KOPT-K1 (cell line): Measurements from ENCODE around the gene AK5.

Experiments used
- H3K27ac ChIP-seq: fragments of 200-600 bp; sonication (generic); 2 replicates; pipeline ENCODE4 v1.5.1; 2016; ENCODE audit warnings: antibody characterized with exemption, mild to moderate bottlenecking, low read depth, low read length; ENCODE audit not compliant: poor library complexity, severe bottlenecking
- H3K36me3 ChIP-seq: fragments of 200-600 bp; sonication (generic); 2 replicates; pipeline ENCODE4 v1.5.1; 2017; ENCODE audit warnings: antibody characterized with exemption, mild to moderate bottlenecking, low read length, moderate library complexity; ENCODE audit not compliant: insufficient read depth
- H3K9me3 ChIP-seq: fragments of 200-600 bp; sonication (generic); 2 replicates; pipeline ENCODE4 v1.5.1; 2017; ENCODE audit warnings: antibody characterized with exemption, low read length, mild to moderate bottlenecking; ENCODE audit not compliant: insufficient read depth, poor library complexity, severe bottlenecking

Gene AK5

DNA sequence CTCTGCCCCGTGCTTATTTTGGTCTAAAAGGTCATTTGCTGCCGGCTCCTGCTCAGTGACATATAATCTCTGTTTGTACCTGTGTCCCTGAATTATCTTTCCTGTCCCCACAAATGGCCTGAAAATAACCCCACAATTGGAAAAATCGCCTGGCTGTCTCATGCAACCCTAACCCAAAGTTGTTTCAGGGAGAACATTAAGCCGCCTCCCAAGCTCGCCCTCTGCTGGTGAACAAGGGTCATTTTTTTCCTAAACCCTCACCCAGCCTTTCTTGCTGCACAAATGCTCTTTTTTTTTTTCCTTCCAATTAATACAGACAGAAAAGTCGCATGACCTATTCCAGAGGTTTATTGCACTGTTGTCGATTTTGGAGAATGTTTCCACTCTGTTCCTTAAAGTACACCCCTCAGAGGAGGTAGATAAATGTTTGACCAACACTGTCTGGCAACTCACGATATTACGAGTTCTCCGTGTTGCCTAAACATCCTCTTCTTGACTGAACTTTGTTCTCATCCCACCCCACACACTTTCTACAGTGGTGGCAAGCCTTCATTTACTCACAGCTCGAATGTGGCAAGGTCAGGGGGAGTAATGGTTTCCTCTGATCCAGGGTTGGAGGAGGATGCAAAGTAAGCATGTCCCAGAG lies 252.0 kb downstream of the AK5 start:
- Histone ChIP-seq H3K36me3 (no peaks in the 10 kb centered on the region), H3K27ac (no peak overlapping the region), H3K9me3 (no peaks in the 10 kb centered on the region)

DNA sequence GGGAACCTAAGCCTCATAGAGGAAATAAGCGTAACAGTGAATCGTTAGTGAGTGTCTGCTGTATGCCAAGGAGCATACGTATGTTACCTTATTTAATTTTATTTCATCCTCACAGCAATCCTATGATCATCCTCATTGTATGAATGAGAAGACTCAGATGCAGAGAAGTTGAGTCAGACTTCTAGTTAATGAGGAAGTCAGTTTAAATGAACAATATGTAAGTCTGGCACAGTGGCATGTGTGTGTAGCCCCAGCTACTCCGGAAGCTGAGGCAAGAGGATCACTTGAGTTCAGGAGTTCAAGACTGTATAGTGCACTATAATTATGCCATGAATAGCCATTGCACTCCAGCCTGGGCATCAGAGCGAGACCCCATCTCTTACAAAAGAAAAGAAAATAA lies 252.6 kb downstream of the AK5 start:
- Histone ChIP-seq H3K36me3 (no peaks in the 10 kb centered on the region), H3K27ac (no peak overlapping the region), H3K9me3 (no peaks in the 10 kb centered on the region)

DNA sequence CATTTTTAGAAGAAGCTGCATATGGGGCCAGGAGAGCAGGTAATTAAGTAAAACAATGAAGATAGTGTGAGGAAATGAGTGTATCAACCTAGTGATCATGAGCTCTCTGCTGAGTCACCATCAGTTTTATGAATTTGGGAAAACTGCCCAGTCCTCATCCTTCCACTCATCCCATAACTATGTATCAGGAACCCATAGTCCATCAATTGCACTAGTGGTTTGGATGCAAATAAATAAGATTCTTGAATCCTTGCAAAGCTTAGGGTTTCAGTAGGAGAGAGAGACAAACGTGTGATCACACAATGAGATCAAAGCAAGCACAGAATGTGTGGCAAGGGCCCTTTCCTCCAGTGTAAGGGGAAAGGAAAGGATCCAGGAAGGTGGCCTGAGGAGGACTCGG lies 255.0 kb downstream of the AK5 start:
- Histone ChIP-seq H3K36me3 (no peaks in the 10 kb centered on the region), H3K9me3 (no peaks in the 10 kb centered on the region), H3K27ac (no peak overlapping the region)

DNA sequence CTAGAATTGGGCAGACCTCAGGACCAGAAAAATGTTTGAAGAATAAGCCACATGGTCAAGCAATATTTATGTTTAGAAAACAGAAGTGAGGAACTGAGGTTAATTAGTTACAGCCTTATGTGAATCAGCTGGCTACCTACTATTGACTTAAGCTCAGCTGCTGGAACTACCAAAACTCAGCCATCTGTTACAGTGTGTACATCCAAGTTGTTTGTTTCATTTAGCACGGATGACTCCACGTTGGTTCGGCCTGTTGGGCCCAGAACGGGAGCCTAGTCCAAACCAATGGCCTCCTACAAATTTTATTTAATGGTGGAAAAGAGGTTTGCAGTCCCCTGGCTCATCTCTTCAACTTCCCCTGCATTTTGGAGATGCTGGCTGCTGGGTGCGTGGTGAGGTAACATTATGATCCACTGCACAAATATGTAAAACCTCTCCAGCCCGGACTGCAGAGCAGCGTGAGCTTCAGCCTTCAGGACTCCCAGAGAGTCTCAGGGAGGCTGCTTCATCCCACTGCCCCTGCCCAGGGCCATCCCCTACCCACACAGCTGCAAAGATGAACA lies 257.2 kb downstream of the AK5 start:
- H3K27ac ChIP-seq, result no peak overlapping the region
- H3K36me3 ChIP-seq, result no peaks in the 10 kb centered on the region
- H3K9me3 ChIP-seq, result no peaks in the 10 kb centered on the region

DNA sequence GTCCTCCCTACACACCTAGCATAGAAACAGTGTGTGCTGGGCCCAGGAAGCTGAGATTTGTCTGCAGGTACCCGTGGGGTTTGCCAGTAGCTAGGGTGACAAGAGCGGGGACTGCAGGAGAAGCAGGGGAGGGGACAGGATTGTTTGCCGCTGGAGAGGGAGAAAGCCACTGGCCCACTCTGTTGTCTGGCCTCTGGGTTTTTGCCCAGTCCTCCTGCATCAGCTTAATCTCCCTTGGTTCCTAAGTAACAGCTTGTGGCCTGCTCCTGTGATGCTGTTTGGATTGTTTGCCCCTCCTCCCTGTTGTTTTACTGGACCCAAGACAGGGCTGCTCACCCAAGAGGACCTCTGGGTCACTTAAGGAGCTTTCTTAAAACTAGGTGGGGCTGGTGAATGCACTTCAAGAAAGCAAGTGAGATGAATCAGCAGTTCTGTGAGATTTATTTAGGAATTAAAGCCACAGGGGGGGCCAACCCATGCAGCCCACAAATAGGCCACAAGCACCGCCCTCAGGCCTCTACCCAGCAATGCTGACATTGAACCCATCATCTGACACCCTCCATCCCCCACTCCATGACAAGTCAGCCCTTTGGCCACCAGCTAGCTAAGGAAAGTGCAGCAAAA lies 257.8 kb downstream of the AK5 start:
- H3K27ac ChIP-seq, result no peak overlapping the region
- H3K9me3 ChIP-seq, result no peaks in the 10 kb centered on the region
- no peaks in the 10 kb centered on the region for H3K36me3 ChIP-seq

DNA sequence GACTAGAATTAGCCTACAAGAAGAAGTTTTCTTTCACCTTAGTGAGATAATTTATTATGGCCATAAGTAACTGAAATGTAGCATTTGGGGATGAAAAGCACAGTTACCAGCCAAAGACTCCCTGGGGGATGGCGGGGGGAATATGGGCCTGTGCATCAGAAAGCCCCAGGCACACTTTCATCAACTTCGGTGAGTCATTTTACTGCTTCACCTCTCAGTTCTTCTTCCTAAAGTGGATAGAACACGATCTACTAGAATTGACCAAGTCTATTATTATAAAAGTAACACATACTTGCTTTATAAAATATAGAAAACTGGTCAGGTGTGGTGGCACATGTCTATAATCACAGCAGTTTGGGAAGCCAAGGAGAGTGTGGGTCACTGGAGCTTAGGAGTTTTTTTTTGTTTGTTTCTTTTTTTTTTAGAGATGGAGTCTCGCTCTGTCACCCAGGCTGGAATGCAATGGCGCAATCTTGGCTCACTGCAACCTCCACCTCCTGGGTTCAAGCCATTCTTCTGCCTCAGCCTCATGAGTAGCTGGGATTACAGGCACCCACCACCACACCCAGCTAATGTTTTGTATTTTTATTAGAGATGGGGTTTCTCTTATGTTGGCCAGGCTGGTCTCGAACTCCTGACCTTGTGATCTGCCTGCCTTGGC lies 258.8 kb downstream of the AK5 start:
- H3K9me3 ChIP-seq, result no peaks in the 10 kb centered on the region
- no peaks in the 10 kb centered on the region for H3K36me3 ChIP-seq
- H3K27ac ChIP-seq, result no peak overlapping the region

DNA sequence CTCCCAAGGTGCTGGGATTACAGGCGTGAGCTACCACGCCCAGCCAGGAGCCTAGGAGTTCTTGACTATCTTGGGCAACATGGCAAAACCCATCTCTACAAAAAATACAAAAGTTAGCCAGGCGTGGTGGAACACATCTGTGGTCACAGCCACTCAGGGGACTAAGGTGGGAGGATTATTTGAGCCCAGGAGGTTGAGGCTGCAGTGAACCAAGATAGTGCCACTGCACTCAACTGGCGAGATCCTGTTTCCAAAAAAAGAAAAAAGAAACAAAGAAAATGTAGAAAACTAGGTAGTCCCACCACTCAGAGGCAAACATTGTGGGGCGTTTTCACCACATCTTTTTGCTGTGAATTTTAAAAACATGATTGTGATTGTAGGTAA lies 259.3 kb downstream of the AK5 start:
- H3K36me3 ChIP-seq, result no peaks in the 10 kb centered on the region
- H3K9me3 ChIP-seq, result no peaks in the 10 kb centered on the region
- H3K27ac ChIP-seq, result no peak overlapping the region

DNA sequence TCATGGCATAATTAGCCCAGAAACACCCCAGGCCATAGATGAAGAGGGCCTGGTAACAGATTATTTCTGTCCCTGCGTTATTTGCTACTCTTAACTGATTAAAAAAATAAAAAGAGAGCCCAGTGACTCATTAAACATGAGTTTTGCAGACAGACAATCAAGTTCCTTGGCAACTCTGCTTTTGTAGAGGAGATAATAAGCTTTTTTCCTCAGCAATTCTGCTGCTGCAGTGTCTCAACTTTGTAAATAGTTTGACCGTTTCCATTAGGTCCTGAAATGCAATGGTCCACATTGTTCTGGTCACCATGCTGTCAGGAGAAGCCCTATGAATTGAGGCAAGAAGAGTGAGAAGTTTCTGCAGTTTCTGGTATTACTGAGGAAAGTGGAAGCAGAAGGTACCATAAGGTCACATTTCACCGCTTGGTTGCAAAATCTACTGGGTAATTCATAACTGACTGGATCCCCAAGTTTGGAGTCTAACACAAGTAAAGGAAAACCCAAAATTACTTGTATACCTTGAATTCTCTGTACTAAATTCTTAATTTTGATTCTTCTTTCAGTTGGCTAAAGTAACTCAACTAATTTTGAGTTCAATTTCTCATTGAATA lies 261.1 kb downstream of the AK5 start:
- H3K36me3 ChIP-seq, result no peaks in the 10 kb centered on the region
- no peak overlapping the region for H3K27ac ChIP-seq

DNA sequence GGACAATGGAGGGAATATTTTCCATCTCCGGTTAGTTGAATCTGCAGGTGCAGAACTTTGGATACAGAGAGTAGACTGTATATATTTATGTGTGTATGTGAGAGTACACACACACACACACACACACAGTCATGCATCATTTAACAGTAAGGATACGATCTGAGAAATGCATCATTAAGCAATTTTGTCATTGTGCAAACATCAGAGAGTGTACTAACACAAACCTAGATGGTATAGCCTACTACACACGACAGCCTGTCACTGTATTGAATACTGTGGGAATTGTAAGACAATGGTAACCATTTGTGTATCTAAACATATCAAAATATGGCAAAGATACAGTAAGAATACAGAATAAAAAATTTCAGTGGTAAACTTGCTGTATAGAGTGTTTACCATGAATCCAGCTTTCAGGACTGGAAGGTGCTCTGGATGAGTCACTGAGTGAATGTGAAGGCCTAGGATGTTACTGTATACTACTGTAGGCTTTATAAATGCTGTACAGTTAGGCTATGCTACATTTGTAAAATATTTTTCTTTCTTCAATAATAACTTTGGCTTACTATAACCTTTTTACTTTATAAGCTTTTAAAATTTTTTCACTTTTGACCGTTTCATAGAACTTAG lies 262.1 kb downstream of the AK5 start:
- H3K27ac ChIP-seq, result no peak overlapping the region
- no peaks in the 10 kb centered on the region for H3K9me3 ChIP-seq
- H3K36me3 ChIP-seq, result no peaks in the 10 kb centered on the region

More for the DNA sequence above, 261.1 kb downstream of the AK5 start:
- H3K9me3 ChIP-seq, result no peaks in the 10 kb centered on the region

DNA sequence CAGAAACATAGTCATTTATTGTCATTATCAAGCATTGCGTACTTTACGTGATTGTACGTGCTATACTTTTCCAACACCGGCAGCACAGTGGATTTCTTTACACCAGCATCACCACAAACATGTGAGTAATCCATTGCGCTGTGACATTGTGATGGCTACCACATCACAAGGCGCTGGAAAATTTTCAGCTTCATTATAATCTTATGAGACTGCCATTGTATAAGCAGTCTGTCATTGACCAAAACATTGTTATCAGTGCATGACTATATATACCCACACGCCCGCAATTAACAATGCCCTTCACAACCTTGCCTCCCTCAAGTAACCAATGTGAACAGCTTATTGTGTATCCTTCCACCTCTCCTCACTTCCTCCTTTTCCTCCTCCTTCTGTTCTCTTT lies 263.0 kb downstream of the AK5 start:
- Histone ChIP-seq H3K9me3 (no peaks in the 10 kb centered on the region), H3K36me3 (no peaks in the 10 kb centered on the region), H3K27ac (no peak overlapping the region)

DNA sequence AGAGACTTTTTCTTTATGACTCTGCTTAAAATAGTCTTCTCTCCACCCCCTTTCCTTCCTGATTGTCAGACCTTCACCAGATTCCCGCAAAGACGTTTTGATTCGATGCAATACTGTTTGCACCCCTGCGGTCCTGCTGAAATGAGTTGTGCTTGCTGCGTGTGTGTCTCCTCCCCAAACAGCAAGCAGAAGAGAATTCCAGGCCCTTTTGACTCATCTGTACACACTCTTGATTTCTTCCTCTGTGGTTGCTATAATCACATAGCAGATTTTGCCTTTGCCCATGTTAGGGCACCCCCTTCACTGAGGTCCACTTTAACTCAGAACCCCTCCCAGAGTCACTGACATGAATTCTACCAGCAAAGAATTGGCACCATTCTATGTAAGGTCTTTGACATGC lies 264.2 kb downstream of the AK5 start:
- H3K36me3 ChIP-seq, result no peaks in the 10 kb centered on the region
- H3K27ac ChIP-seq, result no peak overlapping the region
- H3K9me3 ChIP-seq, result no peaks in the 10 kb centered on the region

DNA sequence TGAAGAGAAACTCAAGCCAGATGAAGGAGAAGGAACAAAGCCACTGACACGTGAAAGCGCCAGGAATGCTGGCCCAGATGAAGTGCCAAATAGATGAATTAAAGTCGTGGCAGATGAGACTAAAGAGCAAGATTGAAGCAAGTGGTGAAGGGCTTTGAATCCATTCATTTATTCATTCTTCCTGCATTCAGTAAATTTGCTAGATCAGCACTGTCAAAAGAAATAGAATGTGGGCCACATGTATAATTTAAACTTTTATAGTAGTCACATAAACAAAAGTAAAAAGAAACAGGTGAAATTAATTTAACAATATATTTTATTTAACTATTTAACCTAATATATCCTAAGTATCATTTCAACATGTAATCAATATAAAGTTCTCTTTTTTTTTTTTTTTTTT lies 265.1 kb downstream of the AK5 start:
- no peaks in the 10 kb centered on the region for H3K36me3 ChIP-seq
- H3K9me3 ChIP-seq, result no peaks in the 10 kb centered on the region
- H3K27ac ChIP-seq, result no peak overlapping the region

DNA sequence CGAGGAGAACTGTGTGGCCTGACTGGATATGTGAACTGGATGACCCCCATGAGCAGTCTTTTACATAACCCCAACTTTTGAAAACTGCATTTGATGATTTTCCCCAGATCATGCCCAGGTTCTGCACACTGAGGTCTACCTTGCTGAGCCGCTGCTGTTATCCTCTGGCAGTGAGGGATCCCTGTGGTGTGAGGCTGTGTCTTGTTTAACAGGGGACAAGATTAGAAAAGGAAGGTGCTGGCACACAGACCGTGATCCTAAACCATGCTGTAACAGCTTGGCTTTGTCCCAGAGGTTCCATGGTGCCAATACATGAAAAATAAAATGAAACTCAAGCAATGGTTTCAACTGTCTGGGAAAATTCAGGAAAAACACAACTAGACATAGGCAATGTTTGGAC lies 266.5 kb downstream of the AK5 start:
- Histone ChIP-seq H3K27ac (no peak overlapping the region), H3K9me3 (no peaks in the 10 kb centered on the region), H3K36me3 (no peaks in the 10 kb centered on the region)

DNA sequence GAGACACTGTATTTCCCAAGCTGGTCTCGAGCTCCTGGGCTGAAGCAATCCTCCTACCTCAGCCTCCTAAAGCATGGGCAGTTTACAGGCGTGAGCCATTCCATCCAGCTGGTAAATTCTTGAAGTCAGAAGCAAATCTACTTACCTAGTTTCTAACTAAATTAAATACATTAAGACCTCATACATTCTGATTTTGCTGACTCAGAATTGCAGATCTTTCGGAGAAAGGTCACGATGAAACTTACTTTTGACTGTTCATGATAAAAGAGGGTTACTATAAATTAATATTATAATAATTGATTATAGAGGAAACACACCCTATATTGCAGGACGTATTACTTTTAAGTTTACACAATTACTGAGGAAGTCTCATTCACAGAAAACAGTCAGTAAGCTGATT lies 268.3 kb downstream of the AK5 start:
- Histone ChIP-seq H3K9me3 (no peaks in the 10 kb centered on the region), H3K27ac (no peak overlapping the region), H3K36me3 (no peaks in the 10 kb centered on the region)

DNA sequence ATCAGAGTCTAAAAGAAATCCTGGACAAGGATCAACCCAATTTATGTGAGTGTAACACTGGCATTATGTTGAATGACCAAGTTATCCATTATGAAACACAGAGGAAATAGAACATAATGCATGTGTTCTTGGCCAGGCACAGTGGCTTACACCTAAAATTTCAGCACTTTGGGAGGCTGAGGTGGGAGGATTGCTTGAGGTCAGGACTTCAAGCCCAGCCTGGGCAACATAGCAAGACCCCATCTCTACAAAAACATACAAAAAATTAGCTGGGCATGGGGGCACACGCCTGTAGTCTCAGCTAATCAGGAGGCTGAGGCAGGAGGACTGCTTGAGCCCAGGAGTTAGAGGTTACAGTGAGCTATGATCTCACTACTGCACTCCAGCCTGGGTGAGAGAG lies 270.8 kb downstream of the AK5 start:
- no peak overlapping the region for H3K27ac ChIP-seq
- no peaks in the 10 kb centered on the region for H3K9me3 ChIP-seq
- H3K36me3 ChIP-seq, result no peaks in the 10 kb centered on the region
